ENCODE data around the gene EFNA1. TPM values are rescaled to one million over a fixed set of nuclear protein-coding genes. Genes with fewer than 3 reads are reported as not detected.
A peak's percentile ranks its signal among the peaks of the same experiment; 100 is the strongest.
"Not testable (repeated sequence)": the region's sequence is repeated elsewhere in the genome, so short reads cannot be mapped to it uniquely, and the experiment has no call there.

The EFNA1 gene
- total RNA-seq, 1 experiment from 2014 or later = 0.89 TPM

GRCh38 chr1:155135415-155136028 is 7.8 kb downstream of the EFNA1 start, which contains the start of gene SLC50A1:
TSS of gene SLC50A1 (plus strand) at chr1:155135852. CDS start at chr1:155135912, 60 bp downstream.
- Histone ChIP-seq H3K4me3 (peak within 1 kb of the TSS; percentile 50), H3K4me1 (replicated peaks) (peaks cover 33% of the 10 kb centered on the region), H3K36me3 (peaks cover 30% of the 10 kb centered on the region), H3K27ac (peak within 1 kb of the TSS; percentile 89), H3K27me3 (replicated peaks) (no peaks in the 10 kb centered on the region), H3K9me3 (replicated peaks) (no peaks in the 10 kb centered on the region)
- DNase-seq (ENCODE audit: low read depth in 1 of 2, low spot score in 2 of 2) = peak; percentile 92 to 96

- DNase-seq (ENCODE audit: low read depth in 1 of 2, low spot score in 2 of 2) = no peak
- no peaks in the 10 kb centered on the region for H3K9me3 ChIP-seq (replicated peaks)
- peaks cover 34% of the 10 kb centered on the region for H3K4me1 ChIP-seq (replicated peaks)
- peak overlapping the region; percentile 50 for H3K4me3 ChIP-seq
- H3K27me3 ChIP-seq (replicated peaks) = no peaks in the 10 kb centered on the region; the same call in 1 of the 2 replicates
- peaks cover 30% of the 10 kb centered on the region for H3K36me3 ChIP-seq
- no peak overlapping the region for H3K27ac ChIP-seq
These were observed 9.1 kb downstream of the EFNA1 start for GRCh38 chr1:155136748-155137147.

DNA sequence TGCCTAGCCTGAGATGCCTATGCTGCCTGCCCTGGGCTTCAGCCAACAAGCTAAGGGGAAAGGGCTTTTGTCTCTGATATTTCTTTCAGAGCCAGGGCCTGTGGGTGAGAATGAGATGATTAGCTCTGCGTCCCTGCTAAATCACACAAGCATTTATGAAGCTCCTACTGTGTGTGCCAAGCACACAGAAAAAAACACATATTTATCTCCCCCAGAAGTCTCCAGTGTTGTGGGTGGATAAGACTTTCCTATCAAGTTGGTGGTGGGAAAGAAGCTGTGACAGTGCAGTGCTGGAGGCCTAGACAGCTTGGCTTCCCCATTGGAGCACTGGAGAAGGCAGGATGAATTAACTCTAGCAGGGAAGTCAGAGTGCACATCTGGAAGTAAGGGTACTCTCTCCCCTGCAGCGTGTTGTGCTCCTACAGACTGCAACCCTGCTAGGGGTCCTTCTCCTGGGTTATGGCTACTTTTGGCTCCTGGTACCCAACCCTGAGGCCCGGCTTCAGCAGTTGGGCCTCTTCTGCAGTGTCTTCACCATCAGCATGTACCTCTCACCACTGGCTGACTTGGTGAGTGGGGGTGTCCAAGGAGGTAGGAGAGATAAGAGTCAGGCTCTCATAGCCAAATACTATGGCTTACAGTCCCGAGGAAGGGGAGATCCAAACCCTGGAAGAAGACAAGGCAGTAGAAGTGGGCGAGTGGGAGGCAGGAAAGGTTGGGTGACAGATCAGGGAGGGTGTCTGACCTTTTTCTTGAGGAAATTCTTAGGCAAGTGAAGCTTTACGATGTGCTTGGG is 9.7 kb downstream of the EFNA1 start:
- Histone ChIP-seq H3K4me3 (no peak overlapping the region; the same call in 1 of the 2 replicates), H3K27ac (no peak overlapping the region), H3K4me1 (replicated peaks) (peaks cover 34% of the 10 kb centered on the region), H3K27me3 (replicated peaks) (no peaks in the 10 kb centered on the region; the same call in 1 of the 2 replicates), H3K9me3 (replicated peaks) (no peaks in the 10 kb centered on the region), H3K36me3 (peaks cover 30% of the 10 kb centered on the region)
- no peak for DNase-seq (ENCODE audit: low read depth in 1 of 2, low spot score in 2 of 2)

- peak within 1 kb of the TSS; percentile 74 for H3K27ac ChIP-seq
- DNase-seq (ENCODE audit: low read depth in 1 of 2, low spot score in 2 of 2) = peak; percentile 78 to 87
- peaks cover 26% of the 10 kb centered on the region for H3K4me1 ChIP-seq (replicated peaks)
These were observed 12.4 kb downstream of the EFNA1 start, which contains the start of gene DPM3 for GRCh38 chr1:155139895-155140629. TSS of gene DPM3 (minus strand) at chr1:155140531. CDS start at chr1:155140240, 291 bp downstream.

DNA sequence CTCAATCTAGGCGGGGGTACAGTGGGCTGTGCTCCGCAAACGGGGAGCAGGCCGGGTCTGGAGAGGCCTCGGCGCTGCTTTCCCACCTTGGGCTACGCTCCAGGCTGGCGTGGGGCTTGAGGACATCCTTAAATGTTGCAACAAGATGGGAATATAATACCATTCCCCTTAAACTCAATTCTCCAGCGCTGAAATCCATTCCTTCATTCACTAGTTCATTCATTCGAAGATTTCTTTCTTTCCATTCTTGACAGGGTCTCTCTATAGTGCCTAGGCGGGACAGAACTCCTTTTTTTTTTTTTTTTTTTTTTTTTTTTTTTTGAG is 12.9 kb downstream of the EFNA1 start:
- Histone ChIP-seq H3K27ac (no peak overlapping the region), H3K4me3 (peak overlapping the region; percentile 67)

More at GRCh38 chr1:155139895-155140629, 12.4 kb downstream of the EFNA1 start, which contains the start of gene DPM3:
- H3K27me3 ChIP-seq (replicated peaks) = no peaks in the 10 kb centered on the region; the same call in 1 of the 2 replicates
- H3K9me3 ChIP-seq (replicated peaks) = no peaks in the 10 kb centered on the region
- peak within 1 kb of the TSS; percentile 67 for H3K4me3 ChIP-seq
- H3K36me3 ChIP-seq = peaks cover 24% of the 10 kb centered on the region

GRCh38 chr1:155141749-155142148 is 14.1 kb downstream of the EFNA1 start:
- DNase-seq (ENCODE audit: low read depth in 1 of 2, low spot score in 2 of 2) = no peak
- Histone ChIP-seq H3K4me1 (replicated peaks) (peaks cover 15% of the 10 kb centered on the region), H3K4me3 (no peak overlapping the region), H3K36me3 (peaks cover 24% of the 10 kb centered on the region), H3K27me3 (replicated peaks) (no peaks in the 10 kb centered on the region; the same call in 1 of the 2 replicates), H3K9me3 (replicated peaks) (no peaks in the 10 kb centered on the region), H3K27ac (no peak overlapping the region)

More for the DNA sequence above, 12.9 kb downstream of the EFNA1 start:
- H3K27me3 ChIP-seq (replicated peaks) = no peaks in the 10 kb centered on the region; the same call in 1 of the 2 replicates
- no peak for DNase-seq (ENCODE audit: low read depth in 1 of 2, low spot score in 2 of 2)
- no peaks in the 10 kb centered on the region for H3K9me3 ChIP-seq (replicated peaks)
- H3K36me3 ChIP-seq = peaks cover 24% of the 10 kb centered on the region
- peaks cover 22% of the 10 kb centered on the region for H3K4me1 ChIP-seq (replicated peaks)

DNA sequence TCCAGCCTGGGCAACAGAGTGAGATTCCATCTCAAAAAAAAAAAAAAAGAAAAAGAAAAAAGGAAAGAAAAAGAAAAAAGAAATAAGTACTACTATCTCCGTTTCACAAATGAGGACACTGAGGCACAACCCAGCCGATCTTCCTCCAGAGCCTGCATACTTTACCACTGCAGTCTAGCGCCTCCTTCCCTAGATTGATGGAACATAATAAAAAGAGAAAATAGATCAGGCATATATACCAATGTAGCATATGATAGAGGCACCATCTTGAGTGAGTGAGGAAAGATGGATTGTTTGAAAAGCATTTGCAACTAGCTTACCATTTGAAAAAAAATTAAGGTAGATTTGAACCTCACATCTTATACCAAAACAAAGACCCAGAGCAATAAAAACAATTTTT is 17.8 kb downstream of the EFNA1 start:
- Histone ChIP-seq H3K36me3 (no peaks in the 10 kb centered on the region), H3K27ac (no peak overlapping the region), H3K4me1 (replicated peaks) (peaks cover 2% of the 10 kb centered on the region), H3K27me3 (replicated peaks) (peaks cover 4% of the 10 kb centered on the region; the same call in 1 of the 2 replicates), H3K4me3 (no peak overlapping the region), H3K9me3 (replicated peaks) (no peaks in the 10 kb centered on the region)
- no peak for DNase-seq (ENCODE audit: low read depth in 1 of 2, low spot score in 2 of 2)

DNA sequence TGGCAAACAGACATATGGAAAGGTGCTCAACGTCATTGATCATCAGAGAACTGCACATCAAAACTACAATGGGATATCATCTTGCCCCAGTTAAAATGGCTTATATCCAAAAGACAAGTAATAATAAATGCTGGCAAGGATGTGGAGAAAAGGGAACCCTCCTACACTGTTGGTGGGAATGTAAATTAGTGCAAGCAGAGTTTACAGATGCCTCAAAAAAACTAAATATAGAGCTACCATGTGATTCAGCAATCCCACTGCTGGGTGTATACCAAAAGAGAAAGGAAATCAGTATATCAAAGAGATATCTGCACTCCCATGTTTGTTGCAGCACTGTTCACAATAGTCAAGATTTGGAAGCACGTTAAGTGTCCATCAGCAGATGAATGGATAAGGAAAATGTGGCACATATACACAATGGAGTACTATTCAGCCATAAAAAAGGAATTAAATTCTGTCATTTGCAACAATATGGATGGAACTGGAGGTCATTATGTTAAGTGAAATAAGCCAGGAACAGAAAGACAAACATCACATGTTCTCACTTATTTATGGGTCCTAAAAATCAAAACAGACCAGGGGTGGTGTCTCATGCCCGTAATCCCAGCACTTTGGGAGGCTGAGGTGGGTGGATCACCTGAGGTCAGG is 28.4 kb downstream of the EFNA1 start:
- H3K27me3 ChIP-seq (replicated peaks) = peaks cover 12% of the 10 kb centered on the region
- H3K27ac ChIP-seq; H3K4me3 ChIP-seq; H3K36me3 ChIP-seq; H3K9me3 ChIP-seq (replicated peaks); DNase-seq (ENCODE audit: low read depth in 1 of 2, low spot score in 2 of 2); H3K4me1 ChIP-seq (replicated peaks): not testable (repeated sequence)

DNA sequence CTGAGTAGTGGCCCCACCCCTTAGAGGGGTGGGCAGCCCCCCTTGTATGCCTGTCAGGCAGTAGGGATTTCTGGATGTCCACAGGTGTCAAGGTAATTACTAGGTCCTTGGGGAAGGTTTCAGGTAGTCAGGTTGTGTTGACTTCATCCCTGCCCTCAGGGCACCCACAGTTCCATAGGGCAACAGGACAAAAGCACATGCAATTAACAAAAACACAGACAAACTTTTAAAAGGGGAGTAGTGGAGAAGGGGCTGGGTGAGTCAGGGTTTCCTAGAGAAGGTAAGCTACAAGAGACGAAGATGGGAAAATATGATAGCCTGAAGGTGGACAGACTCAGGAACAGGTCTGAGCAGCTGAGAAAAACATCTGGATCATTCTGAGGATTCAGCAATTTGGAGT is 31.3 kb downstream of the EFNA1 start:
- Histone ChIP-seq H3K36me3 (no peaks in the 10 kb centered on the region), H3K27ac (no peak overlapping the region), H3K27me3 (replicated peaks) (peaks cover 4% of the 10 kb centered on the region; the same call in 1 of the 2 replicates), H3K9me3 (replicated peaks) (no peaks in the 10 kb centered on the region), H3K4me1 (replicated peaks) (no peaks in the 10 kb centered on the region), H3K4me3 (no peak overlapping the region)
- DNase-seq (ENCODE audit: low read depth in 1 of 2, low spot score in 2 of 2) = no peak

DNA sequence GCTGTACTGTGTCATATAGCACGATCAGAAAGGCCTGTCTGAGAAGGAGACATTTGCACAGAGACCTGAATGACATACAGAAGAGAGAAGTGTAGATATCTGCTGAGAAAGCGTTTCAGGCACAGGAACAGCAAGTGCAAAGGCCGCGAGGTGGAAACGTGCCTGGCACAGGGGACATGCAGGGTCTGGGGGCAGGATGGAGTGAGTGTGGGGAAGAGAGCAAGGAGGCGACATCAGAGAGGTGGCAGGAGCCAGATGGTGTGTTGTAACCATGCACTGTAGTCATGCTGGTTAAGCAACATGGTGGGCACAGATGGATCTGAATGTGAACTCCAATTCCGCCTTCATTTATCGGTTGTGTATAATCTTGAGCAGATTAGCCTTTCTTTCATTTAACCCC is 32.5 kb downstream of the EFNA1 start:
- Histone ChIP-seq H3K4me3 (no peak overlapping the region), H3K36me3 (no peaks in the 10 kb centered on the region), H3K4me1 (replicated peaks) (no peaks in the 10 kb centered on the region), H3K27me3 (replicated peaks) (peaks cover 4% of the 10 kb centered on the region; the same call in 1 of the 2 replicates), H3K9me3 (replicated peaks) (no peaks in the 10 kb centered on the region), H3K27ac (no peak overlapping the region)
- DNase-seq (ENCODE audit: low read depth in 1 of 2, low spot score in 2 of 2) = no peak

- not testable (repeated sequence) for H3K4me1 ChIP-seq (replicated peaks); DNase-seq (ENCODE audit: low read depth in 1 of 2, low spot score in 2 of 2)
These were observed 35.0 kb downstream of the EFNA1 start for GRCh38 chr1:155162631-155163030.

GRCh38 chr1:155163785-155164184 is 36.1 kb downstream of the EFNA1 start:
- H3K27me3 ChIP-seq (replicated peaks); H3K27ac ChIP-seq; DNase-seq (ENCODE audit: low read depth in 1 of 2, low spot score in 2 of 2); H3K4me1 ChIP-seq (replicated peaks); H3K36me3 ChIP-seq; H3K9me3 ChIP-seq (replicated peaks); H3K4me3 ChIP-seq: not testable (repeated sequence)

More at GRCh38 chr1:155162631-155163030, 35.0 kb downstream of the EFNA1 start:
- not testable (repeated sequence) for H3K27ac ChIP-seq; H3K27me3 ChIP-seq (replicated peaks); H3K36me3 ChIP-seq; H3K4me3 ChIP-seq; H3K9me3 ChIP-seq (replicated peaks)

DNA sequence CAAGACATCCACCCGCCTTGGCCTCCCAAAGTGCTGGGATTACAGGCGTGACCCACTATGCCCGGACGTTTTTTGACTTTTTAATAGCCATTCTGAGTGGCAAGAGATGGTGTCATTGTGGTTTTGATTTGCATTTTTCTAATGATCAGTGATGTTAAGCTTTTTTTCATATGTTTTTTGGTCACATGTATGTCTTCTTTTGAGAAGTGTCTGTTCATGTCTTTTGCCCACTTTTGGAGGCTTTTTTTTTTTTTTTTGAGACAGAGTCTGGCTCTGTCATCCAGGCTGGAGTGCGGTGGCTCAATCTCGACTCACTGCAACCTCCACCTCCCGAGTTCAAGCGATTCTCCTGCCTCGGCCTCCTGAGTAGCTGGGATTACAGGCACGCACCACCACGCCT is 36.9 kb downstream of the EFNA1 start:
- not testable (repeated sequence) for H3K4me3 ChIP-seq; H3K9me3 ChIP-seq (replicated peaks); H3K27me3 ChIP-seq (replicated peaks); H3K27ac ChIP-seq; DNase-seq (ENCODE audit: low read depth in 1 of 2, low spot score in 2 of 2); H3K4me1 ChIP-seq (replicated peaks); H3K36me3 ChIP-seq

All from SJSA1 (cell line).